Measurements from ENCODE around the gene TARS2. TPM values are rescaled to one million over a fixed set of nuclear protein-coding genes. Genes with fewer than 3 reads are reported as not detected.
A peak's percentile ranks its signal among the peaks of the same experiment; 100 is the strongest.

TARS2 gene
- total RNA-seq, 2 experiments from 2014 or later = 42.0 to 55.3 TPM

DNA sequence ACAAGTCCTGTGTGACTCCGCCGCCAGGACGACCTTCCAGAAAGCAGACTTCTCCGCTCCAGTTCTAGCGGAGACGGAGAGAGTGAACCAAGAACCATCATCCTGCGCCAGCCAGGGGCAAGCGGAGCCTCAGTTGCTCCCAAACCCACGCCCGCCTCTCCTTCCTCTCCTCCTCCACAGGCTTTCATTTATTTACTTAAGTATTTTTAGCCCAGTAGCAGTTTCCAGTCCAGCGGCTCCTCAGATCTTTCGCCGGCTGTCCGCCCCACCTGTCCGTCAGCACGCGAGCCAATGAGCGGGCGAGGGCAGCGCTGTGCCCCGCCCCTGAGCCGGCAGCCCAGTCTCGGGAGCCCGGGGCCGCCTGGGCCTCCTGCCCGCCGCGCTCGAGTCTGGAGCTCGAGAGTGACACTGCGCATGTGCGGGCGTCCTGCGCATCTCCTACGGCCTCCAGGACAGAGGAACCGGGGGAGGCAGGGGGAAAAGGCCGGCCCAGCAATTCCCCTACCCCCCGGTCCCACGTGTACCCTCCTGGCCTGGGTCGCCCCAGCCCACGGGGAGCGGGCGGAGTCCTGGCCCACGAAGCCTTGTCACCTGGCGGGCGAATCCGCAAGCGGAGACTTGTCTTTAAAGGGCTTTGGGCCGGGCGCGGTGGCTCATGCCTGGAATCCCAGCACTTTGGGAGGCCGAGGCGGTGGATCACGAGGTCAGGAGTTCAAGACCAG, 28.3 kb downstream of the TARS2 start, which contains the start of gene FALEC:
Gene FALEC (plus strand): TSS at position 425 of the 722 bp plus-strand sequence.
- H3K79me2 ChIP-seq (ENCODE audit: insufficient read depth, low read depth, low read length) = no peaks in the 10 kb centered on the region
- ChIA-PET CTCF (ENCODE audit: unreplicated experiment) (interaction anchor here (0.6 to 1.2 kb wide), 2 partner anchors 10 to 45 kb away, joined by 4 read pairs; no protein-coding TSS in a partner anchor), POLR2A (interaction anchor here (0.8 to 2.2 kb wide), 5 partner anchors 13 to 182 kb away, joined by 3 to 8 read pairs (median 4); partner anchors contain the start of genes GOLPH3L and TARS2)
- DNase-seq (ENCODE audit: low spot score) = peak; percentile 95
- no peak for TF ChIP-seq CTCF (conservative IDR thresholded peaks at IDR 0.05; ENCODE audit: low read length)
- TF ChIP-seq EZH2phosphoT487 (IDR thresholded peaks at IDR 0.05; ENCODE audit: borderline replicate concordance, low read depth, low read length) = no peak
- peaks cover 29% of the 10 kb centered on the region for H3K4me1 ChIP-seq (ENCODE audit: insufficient read depth, low read length, poor library complexity, severe bottlenecking)
- BruUV-seq (replicated peaks) = no TSS peak
- no peaks in the 10 kb centered on the region for H3K36me3 ChIP-seq (ENCODE audit: insufficient read depth, low read length)
- intact Hi-C loops (cut with micrococcal nuclease; ENCODE audit: unreplicated experiment) = loop anchor here (1.0 kb wide), 1 partner anchor 51 kb away; no protein-coding TSS in a partner anchor
- no peaks in the 10 kb centered on the region for H4K20me1 ChIP-seq (ENCODE audit: insufficient read depth, low read length)
- H3K9me2 ChIP-seq (ENCODE audit: insufficient read depth, low read length) = no peaks in the 10 kb centered on the region
- H3K27ac ChIP-seq (ENCODE audit: low read depth, low read length, poor library complexity, severe bottlenecking) = peak within 1 kb of the TSS; percentile 29
- H3K4me3 ChIP-seq (ENCODE audit: low read depth, low read length, poor library complexity, severe bottlenecking) = peak within 1 kb of the TSS; percentile 65
- H3K9me3 ChIP-seq (ENCODE audit: low read length) = no peaks in the 10 kb centered on the region
- peak within 1 kb of the TSS; percentile 70 for H2AFZ ChIP-seq (ENCODE audit: low read length)
- peak within 1 kb of the TSS; percentile 76 for H3K4me2 ChIP-seq (ENCODE audit: low read length)

GRCh38 chr1:150516050-150516591, 28.9 kb downstream of the TARS2 start:
- H3K9me2 ChIP-seq (ENCODE audit: insufficient read depth, low read length) = no peaks in the 10 kb centered on the region
- BruUV-seq (replicated peaks) = no TSS peak
- POLR2A ChIA-PET = interaction anchor here (0.6 to 2.2 kb wide), 8 partner anchors 13 to 215 kb away, joined by 3 to 8 read pairs (median 4); partner anchors contain the start of genes GOLPH3L, RPRD2 and TARS2

More at GRCh38 chr1:150516050-150516591, 28.9 kb downstream of the TARS2 start:
- Histone ChIP-seq H3K4me2 (ENCODE audit: low read length) (peak overlapping the region; percentile 76), H4K20me1 (ENCODE audit: insufficient read depth, low read length) (no peaks in the 10 kb centered on the region), H3K9me3 (ENCODE audit: low read length) (no peaks in the 10 kb centered on the region), H3K4me3 (ENCODE audit: low read depth, low read length, poor library complexity, severe bottlenecking) (peak overlapping the region; percentile 65), H3K27ac (ENCODE audit: low read depth, low read length, poor library complexity, severe bottlenecking) (peak overlapping the region; percentile 29), H3K4me1 (ENCODE audit: insufficient read depth, low read length, poor library complexity, severe bottlenecking) (peaks cover 26% of the 10 kb centered on the region), H3K36me3 (ENCODE audit: insufficient read depth, low read length) (no peaks in the 10 kb centered on the region), H3K79me2 (ENCODE audit: insufficient read depth, low read depth, low read length) (no peaks in the 10 kb centered on the region), H2AFZ (ENCODE audit: low read length) (peak overlapping the region; percentile 70; the same call in 1 of the 2 replicates)
- CTCF ChIA-PET (ENCODE audit: unreplicated experiment) = interaction anchor here (0.6 to 1.2 kb wide), 3 partner anchors 9 to 260 kb away, joined by 4 read pairs; no protein-coding TSS in a partner anchor
- intact Hi-C loops (cut with micrococcal nuclease; ENCODE audit: unreplicated experiment) = loop anchor here (1.0 kb wide), 1 partner anchor 52 kb away; no protein-coding TSS in a partner anchor
- peak; percentile 34 for DNase-seq (ENCODE audit: low spot score)
- TF ChIP-seq EZH2phosphoT487 (IDR thresholded peaks at IDR 0.05; ENCODE audit: borderline replicate concordance, low read depth, low read length) (no peak), CTCF (conservative IDR thresholded peaks at IDR 0.05; ENCODE audit: low read length) (no peak)
